ENCODE results near the gene ZC3H12D.

ZC3H12D gene

GRCh38 chr6:149438855-149439254 lies 46.0 kb downstream of the ZC3H12D start:
- Histone ChIP-seq H3K36me3 (ENCODE audit: insufficient read depth) (no peaks in the 10 kb centered on the region), H3K4me1 (ENCODE audit: low read depth, poor library complexity, severe bottlenecking) (no peaks in the 10 kb centered on the region), H2AFZ (ENCODE audit: low read depth) (no peak overlapping the region), H3K4me3 (IDR thresholded peaks at IDR 0.05; ENCODE audit: insufficient read depth, low read depth, low read length) (no peak overlapping the region), H3K27me3 (ENCODE audit: insufficient read depth, low read depth) (no peaks in the 10 kb centered on the region), H3K4me2 (no peak overlapping the region), H3K79me2 (ENCODE audit: insufficient read depth, low read depth) (no peaks in the 10 kb centered on the region), H3K27ac (no peak overlapping the region), H4K20me1 (ENCODE audit: insufficient read depth) (no peaks in the 10 kb centered on the region), H3K9ac (no peak overlapping the region)
- no peak for TF ChIP-seq CTCF (conservative IDR thresholded peaks at IDR 0.05; ENCODE audit: low read depth, low read length)

DNA sequence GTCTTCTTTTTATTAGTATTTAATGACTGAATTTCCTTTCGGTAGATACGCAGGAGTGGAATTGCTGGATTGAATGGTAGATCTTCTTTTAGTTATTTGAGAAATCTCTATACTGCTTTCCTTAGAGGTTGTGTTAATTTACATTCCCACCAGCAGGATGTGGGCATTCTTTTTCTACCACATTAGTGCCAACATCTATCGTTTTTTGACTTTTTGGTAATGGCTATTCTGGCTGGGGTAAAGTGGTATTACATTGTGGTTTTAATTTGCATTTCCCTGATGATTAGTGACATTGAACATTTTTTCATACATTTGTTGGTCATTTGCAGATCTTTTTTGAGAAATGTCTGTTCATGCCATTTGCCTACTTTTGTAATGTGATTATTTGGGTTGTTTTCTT lies 47.6 kb downstream of the ZC3H12D start:
- Histone ChIP-seq H3K9ac (no peak overlapping the region), H3K27ac (no peak overlapping the region), H3K36me3 (ENCODE audit: insufficient read depth) (no peaks in the 10 kb centered on the region), H4K20me1 (ENCODE audit: insufficient read depth) (no peaks in the 10 kb centered on the region), H3K4me1 (ENCODE audit: low read depth, poor library complexity, severe bottlenecking) (peaks cover under 1% of the 10 kb centered on the region), H3K4me3 (IDR thresholded peaks at IDR 0.05; ENCODE audit: insufficient read depth, low read depth, low read length) (no peak overlapping the region), H3K79me2 (ENCODE audit: insufficient read depth, low read depth) (no peaks in the 10 kb centered on the region), H3K27me3 (ENCODE audit: insufficient read depth, low read depth) (no peaks in the 10 kb centered on the region), H3K4me2 (no peak overlapping the region), H2AFZ (ENCODE audit: low read depth) (no peak overlapping the region)
- TF ChIP-seq CTCF (conservative IDR thresholded peaks at IDR 0.05; ENCODE audit: low read depth, low read length), result no peak

DNA sequence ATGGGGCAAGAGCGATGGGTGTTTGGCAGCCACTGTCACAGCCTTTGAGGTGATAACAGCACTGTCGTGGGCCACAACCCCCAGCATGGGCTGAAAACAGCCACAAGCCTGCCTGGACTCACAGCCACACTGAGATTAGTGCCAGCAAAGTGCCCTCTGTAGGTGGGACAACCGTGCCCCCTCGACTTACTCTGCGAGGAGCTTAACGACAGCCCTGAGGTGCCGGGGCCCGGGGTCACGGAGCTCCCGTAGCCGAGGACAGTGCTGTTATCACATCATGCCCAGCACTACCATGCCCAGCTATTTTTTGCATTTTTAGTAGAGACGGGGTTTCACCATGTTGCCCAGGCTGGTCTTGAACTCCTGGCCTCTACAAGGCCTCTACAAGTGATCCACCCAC lies 48.2 kb downstream of the ZC3H12D start:
- Histone ChIP-seq H3K27ac (no peak overlapping the region), H3K4me3 (IDR thresholded peaks at IDR 0.05; ENCODE audit: insufficient read depth, low read depth, low read length) (no peak overlapping the region), H3K36me3 (ENCODE audit: insufficient read depth) (no peaks in the 10 kb centered on the region), H3K4me1 (ENCODE audit: low read depth, poor library complexity, severe bottlenecking) (peaks cover 7% of the 10 kb centered on the region), H3K27me3 (ENCODE audit: insufficient read depth, low read depth) (no peaks in the 10 kb centered on the region), H3K79me2 (ENCODE audit: insufficient read depth, low read depth) (no peaks in the 10 kb centered on the region), H4K20me1 (ENCODE audit: insufficient read depth) (no peaks in the 10 kb centered on the region), H3K4me2 (no peak overlapping the region), H3K9ac (no peak overlapping the region), H2AFZ (ENCODE audit: low read depth) (no peak overlapping the region)
- TF ChIP-seq CTCF (conservative IDR thresholded peaks at IDR 0.05; ENCODE audit: low read depth, low read length), result no peak

GRCh38 chr6:149435919-149436586 lies 48.8 kb downstream of the ZC3H12D start:
- Histone ChIP-seq H4K20me1 (ENCODE audit: insufficient read depth) (no peaks in the 10 kb centered on the region), H3K27ac (no peak overlapping the region), H3K4me3 (IDR thresholded peaks at IDR 0.05; ENCODE audit: insufficient read depth, low read depth, low read length) (no peak overlapping the region), H3K36me3 (ENCODE audit: insufficient read depth) (no peaks in the 10 kb centered on the region), H3K4me2 (no peak overlapping the region), H3K4me1 (ENCODE audit: low read depth, poor library complexity, severe bottlenecking) (peaks cover 7% of the 10 kb centered on the region), H3K9ac (no peak overlapping the region), H3K79me2 (ENCODE audit: insufficient read depth, low read depth) (no peaks in the 10 kb centered on the region), H3K27me3 (ENCODE audit: insufficient read depth, low read depth) (no peaks in the 10 kb centered on the region), H2AFZ (ENCODE audit: low read depth) (no peak overlapping the region)
- no peak for TF ChIP-seq CTCF (conservative IDR thresholded peaks at IDR 0.05; ENCODE audit: low read depth, low read length)

All from KMS-11 (cell line).